NCI-H2196 (cell line): ENCODE data around the gene TIE1.
A peak's percentile ranks its signal among the peaks of the same experiment; 100 is the strongest.
"Not testable (repeated sequence)": the region's sequence is repeated elsewhere in the genome, so short reads cannot be mapped to it uniquely, and the experiment has no call there.

ENCODE experiments used
- DNase-seq: peaks from one replicate; lab custom pipeline; 2025; ENCODE audit not compliant: unreplicated experiment; lab: John Stamatoyannopoulos, UW

TIE1 gene

GRCh38 chr1:43358746-43359693, 58.2 kb downstream of the TIE1 start, which contains the start of gene CDC20:
Gene CDC20 (plus strand): TSS chr1:43358981. CDS start chr1:43359216, 235 bp downstream.
- peak; percentile 99 for DNase-seq

- no peak for DNase-seq
Observed at GRCh38 chr1:43359696-43360095, 58.9 kb downstream of the TIE1 start.

GRCh38 chr1:43360616-43361015, 59.8 kb downstream of the TIE1 start:
- no peak for DNase-seq

GRCh38 chr1:43363283-43363934, 62.6 kb downstream of the TIE1 start:
- no peak for DNase-seq

GRCh38 chr1:43363935-43364525, 63.2 kb downstream of the TIE1 start:
- no peak for DNase-seq

- no peak for DNase-seq
Observed at GRCh38 chr1:43365678-43366077, 64.9 kb downstream of the TIE1 start.

- DNase-seq, result no peak
Observed at GRCh38 chr1:43366179-43366578, 65.4 kb downstream of the TIE1 start.

GRCh38 chr1:43366601-43367025, 65.8 kb downstream of the TIE1 start:
- DNase-seq, result no peak

- no peak for DNase-seq
Observed at GRCh38 chr1:43367026-43367903, 66.5 kb downstream of the TIE1 start.

- DNase-seq, result peak; percentile 92
Observed at GRCh38 chr1:43367904-43368645, 67.3 kb downstream of the TIE1 start, which contains the start of gene ELOVL1. Gene ELOVL1 (minus strand): TSS chr1:43368011. CDS start chr1:43365609, 2,402 bp downstream.

- DNase-seq, result no peak
Observed at GRCh38 chr1:43368646-43369020, 67.9 kb downstream of the TIE1 start.

- not testable (repeated sequence) for DNase-seq
Observed at GRCh38 chr1:43369779-43370178, 69.0 kb downstream of the TIE1 start.

GRCh38 chr1:43370564-43370963, 69.8 kb downstream of the TIE1 start:
- DNase-seq, result no peak

- no peak for DNase-seq
Observed at GRCh38 chr1:43372172-43372571, 71.4 kb downstream of the TIE1 start.
